ENCODE data around the gene RGCC.

GRCh38 chr13:41413872-41414271 is 43.5 kb upstream of the RGCC start:
- no peak for TF ChIP-seq EZH2 (IDR thresholded peaks at IDR 0.05; ENCODE audit: low read length, unreplicated experiment)
- no peak for TF ChIP-seq CTCF (conservative IDR thresholded peaks at IDR 0.05; ENCODE audit: low read depth, low read length)
- no peak for TF ChIP-seq EZH2phosphoT487 (IDR thresholded peaks at IDR 0.05; ENCODE audit: borderline replicate concordance, low read length)

All from PC-3 (cell line).